ENCODE measurements around the gene CDH23. TPM values are rescaled to one million over a fixed set of nuclear protein-coding genes. Genes with fewer than 3 reads are reported as not detected.

Gene CDH23
- total RNA-seq, 4 donors from 2014 or later = 0.57 to 5.9 (median 1.0) TPM

DNA sequence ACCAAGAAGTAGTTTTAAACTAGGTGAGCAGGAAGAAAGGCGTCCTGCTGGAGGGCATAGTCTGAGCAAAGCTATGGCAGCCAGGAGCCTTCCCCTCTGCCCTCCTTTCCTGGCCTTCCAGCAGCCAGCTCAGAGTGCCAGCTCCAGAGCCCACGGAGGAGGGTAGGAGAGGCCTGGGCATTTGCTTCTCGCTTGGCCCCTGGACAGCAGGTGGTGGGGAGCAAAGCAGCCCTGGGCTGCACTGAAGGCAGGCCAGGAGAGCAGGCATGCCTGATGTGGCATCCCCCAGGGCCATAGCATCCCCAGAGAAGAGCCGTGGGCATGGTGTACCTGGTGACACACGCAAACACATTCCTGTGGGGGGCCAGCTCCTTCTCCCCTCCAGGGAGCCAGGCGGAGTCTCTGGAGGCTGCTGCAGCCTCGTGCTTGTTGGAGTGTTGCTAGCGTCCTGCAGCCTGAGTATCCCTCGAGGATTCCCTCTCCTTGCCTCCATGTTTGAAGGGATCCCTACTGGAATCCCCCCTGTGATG lies 43.9 kb downstream of the CDH23 start:
- DNase-seq = no peak
- Histone ChIP-seq H3K4me3 (no peak overlapping the region), H3K27ac (no peak overlapping the region), H3K27me3 (no peaks in the 10 kb centered on the region), H3K9me3 (no peaks in the 10 kb centered on the region), H3K4me1 (peaks cover 0 to 7% (median 3%) of the 10 kb centered on the region in 3 donors), H3K36me3 (no peaks in the 10 kb centered on the region)
- no peak for TF ChIP-seq POLR2A (IDR thresholded peaks at IDR 0.05)
- intact Hi-C loops (cut with DNase I) = no loop called here
- WGBS, 2 donors = 67 to 71% methylated on average over 3 to 8 of the region's 9 CpGs

GRCh38 chr10:71442000-71442399 lies 45.3 kb downstream of the CDH23 start:
- DNase-seq = no peak
- 89 to 93% methylated on average over 3 of the region's 3 CpGs for WGBS, 2 donors
- intact Hi-C loops (cut with DNase I) = no loop called here

GRCh38 chr10:71442859-71443570 lies 46.3 kb downstream of the CDH23 start:
- intact Hi-C loops (cut with DNase I) = no loop called here
- WGBS, 2 donors = 79 to 86% methylated on average over 5 to 9 of the region's 15 CpGs
- TF ChIP-seq CTCF (IDR thresholded peaks at IDR 0.05) (no peak), POLR2A (IDR thresholded peaks at IDR 0.05) (no peak)
- Histone ChIP-seq H3K9me3 (no peaks in the 10 kb centered on the region), H3K36me3 (no peaks in the 10 kb centered on the region), H3K27me3 (no peaks in the 10 kb centered on the region), H3K4me1 (no peaks in the 10 kb centered on the region), H3K27ac (no peak overlapping the region), H3K4me3 (no peak overlapping the region)
- no peak for DNase-seq

More at GRCh38 chr10:71442000-71442399, 45.3 kb downstream of the CDH23 start:
- Histone ChIP-seq H3K36me3 (no peaks in the 10 kb centered on the region), H3K4me3 (no peak overlapping the region), H3K27ac (no peak overlapping the region), H3K27me3 (no peaks in the 10 kb centered on the region), H3K9me3 (no peaks in the 10 kb centered on the region), H3K4me1 (no peaks in the 10 kb centered on the region)
- TF ChIP-seq CTCF (IDR thresholded peaks at IDR 0.05) = no peak
- no peak for TF ChIP-seq POLR2A (IDR thresholded peaks at IDR 0.05)

GRCh38 chr10:71443676-71444075 lies 47.0 kb downstream of the CDH23 start:
- DNase-seq = no peak
- WGBS, 2 donors = 76 to 84% methylated on average over 4 to 5 of the region's 10 CpGs
- TF ChIP-seq POLR2A (IDR thresholded peaks at IDR 0.05) (no peak), CTCF (IDR thresholded peaks at IDR 0.05) (no peak)

DNA sequence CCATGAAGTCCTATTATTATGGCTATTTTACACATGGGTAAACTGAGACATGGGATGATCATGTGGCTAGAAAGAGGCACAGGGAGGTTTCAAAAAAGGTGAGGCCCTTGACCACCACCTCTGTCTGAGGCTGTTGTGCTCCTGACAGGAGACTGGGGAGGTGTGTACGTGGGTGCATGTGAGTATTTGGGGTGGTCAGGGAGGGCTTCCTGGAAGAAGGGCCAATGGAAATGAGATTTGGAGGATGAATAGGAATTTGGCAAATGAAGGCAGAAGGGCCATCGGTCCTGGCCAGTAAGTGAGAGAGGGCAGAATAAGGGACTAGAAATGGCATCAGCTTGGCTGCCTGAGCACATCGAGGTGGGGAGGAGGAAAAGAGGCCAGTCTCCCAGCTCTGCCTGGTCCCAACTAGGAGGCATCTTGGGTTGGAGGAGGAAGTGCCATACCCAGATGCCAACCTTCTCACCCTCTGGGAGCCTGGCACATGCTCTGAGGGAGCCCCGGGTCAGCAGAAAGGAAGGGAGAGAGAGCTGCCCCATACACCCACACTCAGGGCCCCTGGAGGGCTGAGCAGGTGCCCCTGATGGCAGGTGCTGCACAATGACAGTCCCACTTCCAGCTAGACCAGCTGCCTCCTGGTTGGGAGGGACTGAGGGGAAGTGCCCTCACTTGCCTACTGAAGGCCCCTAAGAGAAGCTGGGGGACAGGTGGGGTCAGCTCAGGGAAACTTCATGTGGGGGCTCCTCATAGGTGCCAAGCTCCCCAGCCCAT lies 47.7 kb downstream of the CDH23 start:
- H3K27ac ChIP-seq = no peak overlapping the region
- TF ChIP-seq CTCF (IDR thresholded peaks at IDR 0.05) = no peak
- TF ChIP-seq POLR2A (IDR thresholded peaks at IDR 0.05) = no peak
- H3K4me3 ChIP-seq = no peak overlapping the region
- H3K27me3 ChIP-seq = no peaks in the 10 kb centered on the region
- intact Hi-C loops (cut with DNase I) = no loop called here
- no peaks in the 10 kb centered on the region for H3K36me3 ChIP-seq
- 69 to 82% methylated on average over 3 to 4 of the region's 4 CpGs for WGBS, 2 donors
- H3K9me3 ChIP-seq = no peaks in the 10 kb centered on the region
- no peak for DNase-seq
- H3K4me1 ChIP-seq = no peaks in the 10 kb centered on the region

More at GRCh38 chr10:71443676-71444075, 47.0 kb downstream of the CDH23 start:
- intact Hi-C loops (cut with DNase I) = no loop called here
- Histone ChIP-seq H3K4me3 (no peak overlapping the region), H3K36me3 (no peaks in the 10 kb centered on the region), H3K27me3 (no peaks in the 10 kb centered on the region), H3K27ac (no peak overlapping the region), H3K9me3 (no peaks in the 10 kb centered on the region), H3K4me1 (no peaks in the 10 kb centered on the region)
